ENCODE results near the gene TTC9.

The TTC9 gene

GRCh38 chr14:70641548-70642302, at the start of gene TTC9:
Gene TTC9 (plus strand): TSS chr14:70641916. CDS start chr14:70642130, 214 bp downstream.
- H3K4me3 ChIP-seq (ENCODE audit: low read length) = peak within 1 kb of the TSS; percentile 73
- TF ChIP-seq ZNF274 (IDR thresholded peaks at IDR 0.05; ENCODE audit: low read depth, low read length) = no peak

GRCh38 chr14:70594461-70594860, 47.3 kb upstream of the TTC9 start:
- no peak overlapping the region for H3K4me3 ChIP-seq (ENCODE audit: low read length)
- TF ChIP-seq ZNF274 (IDR thresholded peaks at IDR 0.05; ENCODE audit: low read depth, low read length) = no peak

GRCh38 chr14:70595443-70596185, 46.1 kb upstream of the TTC9 start:
- no peak overlapping the region for H3K4me3 ChIP-seq (ENCODE audit: low read length)
- TF ChIP-seq ZNF274 (IDR thresholded peaks at IDR 0.05; ENCODE audit: low read depth, low read length) = no peak

- no peak for TF ChIP-seq ZNF274 (IDR thresholded peaks at IDR 0.05; ENCODE audit: low read depth, low read length)
- H3K4me3 ChIP-seq (ENCODE audit: low read length) = no peak overlapping the region
Observed at GRCh38 chr14:70597731-70598130, 44.0 kb upstream of the TTC9 start.

GRCh38 chr14:70599345-70599744, 42.4 kb upstream of the TTC9 start:
- TF ChIP-seq ZNF274 (IDR thresholded peaks at IDR 0.05; ENCODE audit: low read depth, low read length) = no peak
- peak overlapping the region; percentile 100 for H3K4me3 ChIP-seq (ENCODE audit: low read length)

GRCh38 chr14:70600382-70601157, 41.1 kb upstream of the TTC9 start, which contains the start of gene MED6:
Gene MED6 (minus strand): TSS chr14:70600655. CDS start chr14:70600637, 18 bp downstream.
- no peak for TF ChIP-seq ZNF274 (IDR thresholded peaks at IDR 0.05; ENCODE audit: low read depth, low read length)
- H3K4me3 ChIP-seq (ENCODE audit: low read length) = peak within 1 kb of the TSS; percentile 100

GRCh38 chr14:70601162-70601561, 40.6 kb upstream of the TTC9 start:
- no peak for TF ChIP-seq ZNF274 (IDR thresholded peaks at IDR 0.05; ENCODE audit: low read depth, low read length)
- peak overlapping the region; percentile 100 for H3K4me3 ChIP-seq (ENCODE audit: low read length)

GRCh38 chr14:70602254-70602653, 39.5 kb upstream of the TTC9 start:
- H3K4me3 ChIP-seq (ENCODE audit: low read length) = no peak overlapping the region
- no peak for TF ChIP-seq ZNF274 (IDR thresholded peaks at IDR 0.05; ENCODE audit: low read depth, low read length)

- no peak for TF ChIP-seq ZNF274 (IDR thresholded peaks at IDR 0.05; ENCODE audit: low read depth, low read length)
- H3K4me3 ChIP-seq (ENCODE audit: low read length) = no peak overlapping the region
Observed at GRCh38 chr14:70611216-70611615, 30.5 kb upstream of the TTC9 start.

- no peak for TF ChIP-seq ZNF274 (IDR thresholded peaks at IDR 0.05; ENCODE audit: low read depth, low read length)
Observed at GRCh38 chr14:70616646-70617045, 25.1 kb upstream of the TTC9 start.

GRCh38 chr14:70618314-70618713, 23.4 kb upstream of the TTC9 start:
- TF ChIP-seq ZNF274 (IDR thresholded peaks at IDR 0.05; ENCODE audit: low read depth, low read length) = no peak
- no peak overlapping the region for H3K4me3 ChIP-seq (ENCODE audit: low read length)

More at GRCh38 chr14:70616646-70617045, 25.1 kb upstream of the TTC9 start:
- no peak overlapping the region for H3K4me3 ChIP-seq (ENCODE audit: low read length)

- H3K4me3 ChIP-seq (ENCODE audit: low read length) = no peak overlapping the region
- no peak for TF ChIP-seq ZNF274 (IDR thresholded peaks at IDR 0.05; ENCODE audit: low read depth, low read length)
Observed at GRCh38 chr14:70619708-70620107, 22.0 kb upstream of the TTC9 start.

- TF ChIP-seq ZNF274 (IDR thresholded peaks at IDR 0.05; ENCODE audit: low read depth, low read length) = no peak
- H3K4me3 ChIP-seq (ENCODE audit: low read length) = no peak overlapping the region
Observed at GRCh38 chr14:70622111-70622712, 19.5 kb upstream of the TTC9 start.

GRCh38 chr14:70624972-70625371, 16.7 kb upstream of the TTC9 start:
- H3K4me3 ChIP-seq (ENCODE audit: low read length) = no peak overlapping the region
- no peak for TF ChIP-seq ZNF274 (IDR thresholded peaks at IDR 0.05; ENCODE audit: low read depth, low read length)
